GM15510 (cell line): ENCODE results near the gene GRK6.

Source experiments
- POLR2A ChIP-seq: IDR thresholded peaks from 3 replicates; pipeline ENCODE4 v1.6.1; 2011; ENCODE audit warnings: borderline replicate concordance; ENCODE audit not compliant: insufficient read length; ENCODE audit errors: extremely low read depth

GRK6 gene

GRCh38 chr5:177440211-177440989 is 13.9 kb downstream of the GRK6 start:
- TF ChIP-seq POLR2A, result peak; percentile 25

- no peak for TF ChIP-seq POLR2A
Observed at GRCh38 chr5:177440990-177441780, 14.7 kb downstream of the GRK6 start.

- TF ChIP-seq POLR2A, result peak; percentile 5
Observed at GRCh38 chr5:177442066-177442826, 15.8 kb downstream of the GRK6 start.

- TF ChIP-seq POLR2A, result no peak
Observed at GRCh38 chr5:177443144-177443983, 16.9 kb downstream of the GRK6 start.

GRCh38 chr5:177444106-177445051 is 17.9 kb downstream of the GRK6 start:
- TF ChIP-seq POLR2A, result peak; percentile 32

GRCh38 chr5:177445052-177445916 is 18.8 kb downstream of the GRK6 start:
- TF ChIP-seq POLR2A, result peak; percentile 23

- TF ChIP-seq POLR2A, result no peak
Observed at GRCh38 chr5:177445917-177446199, 19.4 kb downstream of the GRK6 start.

GRCh38 chr5:177446200-177447065 is 20.0 kb downstream of the GRK6 start, which contains the start of gene PRR7:
TSS of gene PRR7 (plus strand) at chr5:177446814. CDS start at chr5:177455068, 8,254 bp downstream.
- peak; percentile 65 for TF ChIP-seq POLR2A

GRCh38 chr5:177447066-177447610 is 20.7 kb downstream of the GRK6 start:
- TF ChIP-seq POLR2A, result no peak

- TF ChIP-seq POLR2A, result no peak
Observed at GRCh38 chr5:177447611-177448243, 21.3 kb downstream of the GRK6 start.
